HEK293 (cell line): ENCODE data around the gene HOTAIR.
A peak's percentile ranks its signal among the peaks of the same experiment; 100 is the strongest.

Source experiments
- CTCF ChIP-seq: fragments of 450-650 bp; formaldehyde crosslinking; IDR thresholded peaks from 2 replicates; pipeline ENCODE4 v1.5.1; 2016; ENCODE audit warnings: missing biosample characterization, missing genetic modification characterization
- HOXA7 ChIP-seq: sonication (generic); formaldehyde crosslinking; IDR thresholded peaks from 2 replicates; pipeline ENCODE4 v1.8.1; 2022; ENCODE audit warnings: missing genetic modification reagents, borderline replicate concordance
- HOXD13 ChIP-seq: sonication (generic); formaldehyde crosslinking; IDR thresholded peaks from 2 replicates; pipeline ENCODE4 v1.8.0; 2022; ENCODE audit warnings: missing genetic modification reagents, borderline replicate concordance
- INSM2 ChIP-seq: fragments of 450-650 bp; formaldehyde crosslinking; IDR thresholded peaks from 2 replicates; pipeline ENCODE4 v1.5.1; 2016; ENCODE audit warnings: missing biosample characterization, missing genetic modification characterization
- KLF9 ChIP-seq: fragments of 450-650 bp; formaldehyde crosslinking; IDR thresholded peaks from 2 replicates; pipeline ENCODE4 v1.5.1; 2016; ENCODE audit warnings: missing biosample characterization, missing genetic modification characterization, low read depth
- MZF1 ChIP-seq: fragments of 450-650 bp; formaldehyde crosslinking; IDR thresholded peaks from 2 replicates; pipeline ENCODE4 v1.5.1; 2017; ENCODE audit warnings: missing biosample characterization, missing genetic modification characterization, borderline replicate concordance
- PATZ1 ChIP-seq: fragments of 450-650 bp; formaldehyde crosslinking; IDR thresholded peaks from 2 replicates; pipeline ENCODE4 v1.5.1; 2016; ENCODE audit warnings: missing biosample characterization, missing genetic modification characterization
- SETDB1 ChIP-seq: IDR thresholded peaks from one replicate; pipeline ENCODE4 v1.6.1; 2017; ENCODE audit warnings: mild to moderate bottlenecking, low read length, moderate library complexity, mixed read lengths; ENCODE audit not compliant: insufficient read length
- ZBTB1 ChIP-seq: fragments of 450-650 bp; formaldehyde crosslinking; IDR thresholded peaks from 2 replicates; pipeline ENCODE4 v1.5.1; 2016; ENCODE audit warnings: missing biosample characterization, missing genetic modification characterization
- ZBTB10 ChIP-seq: fragments of 450-650 bp; formaldehyde crosslinking; IDR thresholded peaks from 2 replicates; pipeline ENCODE4 v1.5.1; 2016; ENCODE audit warnings: missing biosample characterization, missing genetic modification characterization
- ZBTB44 ChIP-seq: fragments of 450-650 bp; IDR thresholded peaks from 2 replicates; pipeline ENCODE4 v1.5.1; 2018; ENCODE audit warnings: missing biosample characterization, mild to moderate bottlenecking, missing genetic modification characterization
- ZEB2 ChIP-seq: fragments of 450-650 bp; formaldehyde crosslinking; IDR thresholded peaks from 2 replicates; pipeline ENCODE4 v1.5.1; 2016; ENCODE audit warnings: missing biosample characterization, missing genetic modification characterization
- ZFP41 ChIP-seq: fragments of 450-650 bp; formaldehyde crosslinking; IDR thresholded peaks from 2 replicates; pipeline ENCODE4 v1.5.1; 2016; ENCODE audit warnings: missing biosample characterization, missing genetic modification characterization, borderline replicate concordance
- ZNF121 ChIP-seq: fragments of 450-650 bp; formaldehyde crosslinking; IDR thresholded peaks from 2 replicates; pipeline ENCODE4 v1.5.1; 2016; ENCODE audit warnings: missing biosample characterization, missing genetic modification characterization
- ZNF138 ChIP-seq: fragments of 450-650 bp; formaldehyde crosslinking; IDR thresholded peaks from 2 replicates; pipeline ENCODE4 v1.5.1; 2016; ENCODE audit warnings: missing biosample characterization, missing genetic modification characterization, borderline replicate concordance
- ZNF18 ChIP-seq: fragments of 450-650 bp; formaldehyde crosslinking; IDR thresholded peaks from 2 replicates; pipeline ENCODE4 v1.5.1; 2016; ENCODE audit warnings: missing biosample characterization, missing genetic modification characterization
- ZNF223 ChIP-seq: fragments of 450-650 bp; formaldehyde crosslinking; IDR thresholded peaks from 2 replicates; pipeline ENCODE4 v1.5.1; 2016; ENCODE audit warnings: missing biosample characterization, missing genetic modification characterization
- ZNF23 ChIP-seq: fragments of 450-650 bp; formaldehyde crosslinking; IDR thresholded peaks from 2 replicates; pipeline ENCODE4 v1.5.1; 2016; ENCODE audit warnings: missing biosample characterization, missing genetic modification characterization, borderline replicate concordance
- ZNF426 ChIP-seq: fragments of 450-650 bp; formaldehyde crosslinking; IDR thresholded peaks from 2 replicates; pipeline ENCODE4 v1.5.1; 2017; ENCODE audit warnings: missing biosample characterization, missing genetic modification characterization, mild to moderate bottlenecking, inconsistent platforms, moderate library complexity
- ZNF521 ChIP-seq: fragments of 450-650 bp; formaldehyde crosslinking; IDR thresholded peaks from 2 replicates; pipeline ENCODE4 v1.5.1; 2017; ENCODE audit warnings: missing biosample characterization, mild to moderate bottlenecking, missing genetic modification characterization
- ZNF544 ChIP-seq: fragments of 450-650 bp; formaldehyde crosslinking; IDR thresholded peaks from 2 replicates; pipeline ENCODE4 v1.5.0; 2017; ENCODE audit warnings: missing biosample characterization, missing genetic modification characterization
- ZNF571 ChIP-seq: fragments of 450-650 bp; formaldehyde crosslinking; IDR thresholded peaks from 2 replicates; pipeline ENCODE4 v1.5.0; 2017; ENCODE audit warnings: missing biosample characterization, missing genetic modification characterization
- ZNF600 ChIP-seq: fragments of 450-650 bp; formaldehyde crosslinking; IDR thresholded peaks from 2 replicates; pipeline ENCODE4 v1.5.1; 2016; ENCODE audit warnings: missing biosample characterization, missing genetic modification characterization
- ZNF704 ChIP-seq: fragments of 450-650 bp; formaldehyde crosslinking; IDR thresholded peaks from 2 replicates; pipeline ENCODE4 v1.5.1; 2016; ENCODE audit warnings: missing biosample characterization, missing genetic modification characterization
- ZNF785 ChIP-seq: fragments of 450-650 bp; formaldehyde crosslinking; IDR thresholded peaks from 2 replicates; pipeline ENCODE4 v1.5.1; 2016; ENCODE audit warnings: missing biosample characterization, missing genetic modification characterization
- ZNF830 ChIP-seq: fragments of 450-650 bp; IDR thresholded peaks from 2 replicates; pipeline ENCODE4 v1.5.0; 2018; ENCODE audit warnings: missing biosample characterization, missing genetic modification characterization, low read depth, mild to moderate bottlenecking, moderate library complexity
- ZSCAN23 ChIP-seq: fragments of 450-650 bp; formaldehyde crosslinking; IDR thresholded peaks from 2 replicates; pipeline ENCODE4 v1.5.1; 2016; ENCODE audit warnings: missing biosample characterization, missing genetic modification characterization

Gene HOTAIR

GRCh38 chr12:53965281-53966084, 9.3 kb downstream of the HOTAIR start (continued):
- TF ChIP-seq ZNF426 (tag by site-specific recombination) (no peak), ZBTB1 (tag by site-specific recombination) (no peak), ZNF138 (tag by site-specific recombination) (no peak), ZNF830 (no peak), ZNF23 (tag by site-specific recombination) (no peak), ZBTB10 (tag by site-specific recombination) (no peak), HOXD13 (CRISPR knock-in tag) (no peak), ZNF571 (tag by site-specific recombination) (no peak), MZF1 (tag by site-specific recombination) (no peak), PATZ1 (tag by site-specific recombination) (peak; percentile 38; the same call in 1 of the 2 replicates), CTCF (tag by site-specific recombination) (no peak), ZEB2 (tag by site-specific recombination) (no peak), ZNF18 (tag by site-specific recombination) (0 out of 2 replicates have a peak, but pooled peaks have one; percentile 11), ZNF600 (tag by site-specific recombination) (peak; percentile 56), KLF9 (tag by site-specific recombination) (no peak), ZFP41 (tag by site-specific recombination) (no peak), ZNF544 (tag by site-specific recombination) (no peak), SETDB1 (no peak), INSM2 (tag by site-specific recombination) (no peak), ZBTB44 (tag by site-specific recombination) (no peak), ZNF223 (tag by site-specific recombination) (no peak), ZNF121 (tag by site-specific recombination) (no peak), ZNF704 (tag by site-specific recombination) (no peak), HOXA7 (no peak), ZNF785 (tag by site-specific recombination) (no peak), ZSCAN23 (tag by site-specific recombination) (no peak), ZNF521 (tag by site-specific recombination) (no peak)
